ENCODE measurements around the gene CXXC4.

DNA sequence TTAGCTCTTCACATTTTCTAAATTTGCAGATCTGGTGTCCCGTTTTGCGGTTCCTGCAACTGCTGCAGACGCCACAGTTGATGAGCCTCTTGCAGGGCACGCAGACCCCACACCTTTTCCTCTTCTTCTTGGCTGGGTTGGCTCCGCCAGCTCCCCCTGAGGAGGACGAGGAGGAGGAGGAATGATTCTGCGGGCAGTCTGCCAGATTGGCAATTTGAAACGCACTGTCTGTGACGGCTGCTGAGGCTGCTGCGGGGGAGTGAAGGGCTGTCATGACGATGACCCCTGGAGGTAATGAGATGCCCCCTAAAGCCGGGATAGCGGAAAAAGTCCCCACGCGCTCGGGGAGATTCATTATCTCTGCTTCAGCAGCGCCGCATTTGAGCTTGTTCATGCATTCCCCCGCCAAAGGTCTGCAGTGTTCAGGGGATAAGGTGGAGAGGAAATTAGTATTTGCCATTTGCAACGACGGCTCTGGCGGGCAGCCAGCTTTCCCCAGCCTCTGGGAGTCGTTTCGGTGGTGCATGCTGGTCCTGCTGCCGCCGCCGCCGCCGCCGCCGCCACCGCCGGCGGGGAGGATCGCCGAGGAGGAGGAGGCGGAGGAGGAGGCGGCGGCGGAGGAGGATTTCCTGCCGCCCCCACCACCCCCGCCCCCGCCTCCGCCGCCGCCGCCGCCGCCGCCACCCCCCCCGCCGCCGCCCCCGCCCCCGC, 3.8 kb downstream of the CXXC4 start:
- TF ChIP-seq, protein P1, sequence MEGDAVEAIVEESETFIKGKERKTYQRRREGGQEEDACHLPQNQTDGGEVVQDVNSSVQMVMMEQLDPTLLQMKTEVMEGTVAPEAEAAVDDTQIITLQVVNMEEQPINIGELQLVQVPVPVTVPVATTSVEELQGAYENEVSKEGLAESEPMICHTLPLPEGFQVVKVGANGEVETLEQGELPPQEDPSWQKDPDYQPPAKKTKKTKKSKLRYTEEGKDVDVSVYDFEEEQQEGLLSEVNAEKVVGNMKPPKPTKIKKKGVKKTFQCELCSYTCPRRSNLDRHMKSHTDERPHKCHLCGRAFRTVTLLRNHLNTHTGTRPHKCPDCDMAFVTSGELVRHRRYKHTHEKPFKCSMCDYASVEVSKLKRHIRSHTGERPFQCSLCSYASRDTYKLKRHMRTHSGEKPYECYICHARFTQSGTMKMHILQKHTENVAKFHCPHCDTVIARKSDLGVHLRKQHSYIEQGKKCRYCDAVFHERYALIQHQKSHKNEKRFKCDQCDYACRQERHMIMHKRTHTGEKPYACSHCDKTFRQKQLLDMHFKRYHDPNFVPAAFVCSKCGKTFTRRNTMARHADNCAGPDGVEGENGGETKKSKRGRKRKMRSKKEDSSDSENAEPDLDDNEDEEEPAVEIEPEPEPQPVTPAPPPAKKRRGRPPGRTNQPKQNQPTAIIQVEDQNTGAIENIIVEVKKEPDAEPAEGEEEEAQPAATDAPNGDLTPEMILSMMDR (IDR thresholded peaks at IDR 0.05), result no peak
- TF ChIP-seq POLR2AphosphoS5 (IDR thresholded peaks at IDR 0.05; ENCODE audit: low read depth, low read length), result no peak
- no peak for TF ChIP-seq TCF7L2 (IDR thresholded peaks at IDR 0.05; ENCODE audit: low read depth, low read length)
